Skeletal muscle satellite cell (primary cell): ENCODE measurements around the gene ATXN7.

Experiments used
- H3K27me3 ChIP-seq: 2 replicates; pipeline ENCODE4 v1.7.0; 2013; ENCODE audit warnings: low read length; ENCODE audit not compliant: control insufficient read depth, insufficient read depth
- H3K36me3 ChIP-seq: 2 replicates; pipeline ENCODE4 v1.7.0; 2013; ENCODE audit warnings: mild to moderate bottlenecking, control low read depth, low read length; ENCODE audit not compliant: insufficient read depth
- H3K4me1 ChIP-seq: 2 replicates; pipeline ENCODE4 v1.7.0; 2013; ENCODE audit warnings: low read length; ENCODE audit not compliant: control insufficient read depth, insufficient read depth
- H3K4me2 ChIP-seq: 2 replicates; pipeline ENCODE4 v1.7.0; 2013; ENCODE audit warnings: mild to moderate bottlenecking, low read length
- H3K4me3 ChIP-seq: 2 replicates; pipeline ENCODE4 v1.7.0; 2013; ENCODE audit warnings: low read length
- H3K9ac ChIP-seq: 2 replicates; pipeline ENCODE4 v1.7.0; 2013; ENCODE audit warnings: mild to moderate bottlenecking, low read depth, low read length, moderate library complexity
- H3K9me3 ChIP-seq: replicated peaks from 2 replicates; pipeline ENCODE4 v1.7.0; 2013; ENCODE audit warnings: mild to moderate bottlenecking, control low read depth, low read length

ATXN7 gene

GRCh38 chr3:63959146-63959545 is 95.5 kb downstream of the ATXN7 start:
- Histone ChIP-seq H3K9ac (no peak overlapping the region), H3K36me3 (peaks cover 11% of the 10 kb centered on the region), H3K27me3 (no peaks in the 10 kb centered on the region), H3K4me2 (no peak overlapping the region), H3K4me1 (peaks cover 13% of the 10 kb centered on the region), H3K4me3 (no peak overlapping the region), H3K9me3 (no peaks in the 10 kb centered on the region)

- Histone ChIP-seq H3K36me3 (peaks cover 11% of the 10 kb centered on the region), H3K4me1 (peaks cover 13% of the 10 kb centered on the region), H3K9ac (peak overlapping the region; percentile 25), H3K4me3 (peak overlapping the region; percentile 65), H3K9me3 (no peaks in the 10 kb centered on the region), H3K27me3 (no peaks in the 10 kb centered on the region), H3K4me2 (peak overlapping the region; percentile 81)
Observed at GRCh38 chr3:63960048-63960711, 96.5 kb downstream of the ATXN7 start.

- Histone ChIP-seq H3K36me3 (peaks cover 4% of the 10 kb centered on the region), H3K4me1 (peaks cover 13% of the 10 kb centered on the region), H3K9me3 (no peaks in the 10 kb centered on the region), H3K4me3 (no peak overlapping the region), H3K27me3 (no peaks in the 10 kb centered on the region), H3K4me2 (no peak overlapping the region), H3K9ac (no peak overlapping the region)
Observed at GRCh38 chr3:63961891-63962290, 98.2 kb downstream of the ATXN7 start.

GRCh38 chr3:63963496-63963895 is 99.8 kb downstream of the ATXN7 start:
- Histone ChIP-seq H3K36me3 (peaks cover 4% of the 10 kb centered on the region), H3K9me3 (no peaks in the 10 kb centered on the region), H3K4me3 (no peak overlapping the region), H3K4me1 (peaks cover 27% of the 10 kb centered on the region), H3K9ac (no peak overlapping the region), H3K4me2 (no peak overlapping the region), H3K27me3 (no peaks in the 10 kb centered on the region)

GRCh38 chr3:63964681-63965485 is 101.2 kb downstream of the ATXN7 start:
- no peaks in the 10 kb centered on the region for H3K27me3 ChIP-seq
- no peaks in the 10 kb centered on the region for H3K9me3 ChIP-seq
- peaks cover 4% of the 10 kb centered on the region for H3K36me3 ChIP-seq
- no peak overlapping the region for H3K9ac ChIP-seq
- no peak overlapping the region for H3K4me2 ChIP-seq
- H3K4me3 ChIP-seq, result no peak overlapping the region
- peaks cover 41% of the 10 kb centered on the region for H3K4me1 ChIP-seq

GRCh38 chr3:63966007-63966406 is 102.3 kb downstream of the ATXN7 start:
- Histone ChIP-seq H3K4me3 (no peak overlapping the region), H3K36me3 (peaks cover 4% of the 10 kb centered on the region), H3K9ac (no peak overlapping the region), H3K4me2 (no peak overlapping the region), H3K4me1 (peaks cover 43% of the 10 kb centered on the region), H3K27me3 (no peaks in the 10 kb centered on the region), H3K9me3 (no peaks in the 10 kb centered on the region)

GRCh38 chr3:63966871-63967270 is 103.2 kb downstream of the ATXN7 start:
- no peak overlapping the region for H3K4me3 ChIP-seq
- no peaks in the 10 kb centered on the region for H3K9me3 ChIP-seq
- peaks cover 4% of the 10 kb centered on the region for H3K36me3 ChIP-seq
- peaks cover 46% of the 10 kb centered on the region for H3K4me1 ChIP-seq
- no peaks in the 10 kb centered on the region for H3K27me3 ChIP-seq
- no peak overlapping the region for H3K9ac ChIP-seq
- no peak overlapping the region for H3K4me2 ChIP-seq

- Histone ChIP-seq H3K9me3 (no peaks in the 10 kb centered on the region), H3K4me1 (peaks cover 57% of the 10 kb centered on the region), H3K27me3 (no peaks in the 10 kb centered on the region), H3K9ac (peak overlapping the region; percentile 53), H3K4me2 (peak overlapping the region; percentile 62), H3K4me3 (peak overlapping the region; percentile 4), H3K36me3 (peaks cover 4% of the 10 kb centered on the region)
Observed at GRCh38 chr3:63967675-63968611, 104.3 kb downstream of the ATXN7 start.

GRCh38 chr3:63968612-63969350 is 105.1 kb downstream of the ATXN7 start:
- peaks cover 58% of the 10 kb centered on the region for H3K4me1 ChIP-seq
- no peaks in the 10 kb centered on the region for H3K9me3 ChIP-seq
- H3K4me3 ChIP-seq, result no peak overlapping the region
- no peaks in the 10 kb centered on the region for H3K27me3 ChIP-seq
- peaks cover 11% of the 10 kb centered on the region for H3K36me3 ChIP-seq
- peak overlapping the region; percentile 53 for H3K9ac ChIP-seq
- H3K4me2 ChIP-seq, result peak overlapping the region; percentile 62

GRCh38 chr3:63969876-63970275 is 106.2 kb downstream of the ATXN7 start:
- H3K4me3 ChIP-seq, result no peak overlapping the region
- H3K4me1 ChIP-seq, result peaks cover 65% of the 10 kb centered on the region
- no peaks in the 10 kb centered on the region for H3K27me3 ChIP-seq
- H3K9me3 ChIP-seq, result no peaks in the 10 kb centered on the region
- peaks cover 8% of the 10 kb centered on the region for H3K36me3 ChIP-seq
- peak overlapping the region; percentile 62 for H3K4me2 ChIP-seq
- no peak overlapping the region for H3K9ac ChIP-seq
